ENCODE results near the gene CYP2A6. TPM values are rescaled to one million over a fixed set of nuclear protein-coding genes. Genes with fewer than 3 reads are reported as not detected.
A peak's percentile ranks its signal among the peaks of the same experiment; 100 is the strongest.

The CYP2A6 gene
- total RNA-seq, 1 experiment from 2014 or later, result 0.28 TPM

- Mint-ChIP-seq H3K9me3 (no peaks in the 10 kb centered on the region; a peak in 2 of 5 replicates), H3K4me3 (peak overlapping the region; percentile 50 to 74), H3K27me3 (ENCODE audit: low read depth) (peaks cover 6% of the 10 kb centered on the region), H3K4me1 (peaks cover 69 to 75% of the 10 kb centered on the region in 2 experiments), H3K36me3 (ENCODE audit: insufficient read depth in 1 of 3, low read depth in 3 of 3) (peaks cover 31 to 63% (median 50%) of the 10 kb centered on the region in 3 experiments; a peak in 6 of 7 replicates), H3K27ac (peak overlapping the region in 2 of 3 experiments; percentile 95 to 97; a peak in 4 of 7 replicates)
- peak; percentile 99 for DNase-seq
- no CpG with 5 or more reads among the region's 26 CpGs for WGBS (ENCODE audit: extremely low coverage, insufficient read length, low lambda C conversion rate)
- no peak overlapping the region for H2BK5ac ChIP-seq (ENCODE audit: insufficient read length, low read length)
- no peak overlapping the region for H4K91ac ChIP-seq (ENCODE audit: insufficient read length, low read depth, low read length)
- no peak overlapping the region for H2BK12ac ChIP-seq (ENCODE audit: insufficient read length, low read depth, low read length)
- no peaks in the 10 kb centered on the region for H3K9me3 ChIP-seq (ENCODE audit: control insufficient read depth, low read depth, low read length)
- no peak overlapping the region for H3K27ac ChIP-seq (ENCODE audit: insufficient read length, low read depth, low read length)
- H3K4ac ChIP-seq (ENCODE audit: low read depth, low read length), result no peak overlapping the region
- H3K56ac ChIP-seq (ENCODE audit: insufficient read length, low read depth, low read length), result no peak overlapping the region
- H3K23ac ChIP-seq (ENCODE audit: insufficient read length, low read depth, low read length), result no peak overlapping the region
- peaks cover 8% of the 10 kb centered on the region for H3K79me1 ChIP-seq (ENCODE audit: insufficient read depth, low read depth, low read length, poor library complexity, severe bottlenecking)
- H3K18ac ChIP-seq (ENCODE audit: insufficient read length, low read depth, low read length), result no peak overlapping the region
- H2BK120ac ChIP-seq (ENCODE audit: low read depth, low read length, poor library complexity, severe bottlenecking), result no peak overlapping the region
- peaks cover 5% of the 10 kb centered on the region for H3K23me2 ChIP-seq (ENCODE audit: insufficient read length, low read depth, low read length, poor library complexity, severe bottlenecking)
- peaks cover 4% of the 10 kb centered on the region for H4K20me1 ChIP-seq (ENCODE audit: control insufficient read depth, insufficient read depth, insufficient read length)
- TF ChIP-seq CTCF (conservative IDR thresholded peaks at IDR 0.05), result peak; percentile 97
- no peaks in the 10 kb centered on the region for H3K27me3 ChIP-seq (ENCODE audit: insufficient read depth, low read length)
- H2AFZ ChIP-seq (ENCODE audit: low read length), result no peak overlapping the region
- H2BK20ac ChIP-seq (ENCODE audit: low read depth, low read length, poor library complexity, severe bottlenecking), result no peak overlapping the region
- H3K79me2 ChIP-seq (ENCODE audit: insufficient read depth, low read length), result peaks cover 6% of the 10 kb centered on the region; the same call in 1 of the 2 replicates
- no peak overlapping the region for H3K14ac ChIP-seq (ENCODE audit: insufficient read depth, low read length)
- no peak overlapping the region for H4K5ac ChIP-seq (ENCODE audit: insufficient read length, low read depth, low read length)
- peak overlapping the region; percentile 7 for H3K4me2 ChIP-seq (ENCODE audit: insufficient read depth, insufficient read length, low read length)
- H4K8ac ChIP-seq (replicated peaks; ENCODE audit: insufficient read length, low read depth, low read length), result no peak overlapping the region
- no peak overlapping the region for H2AK5ac ChIP-seq (ENCODE audit: insufficient read length, low read length)
- no peak overlapping the region for H3T11ph ChIP-seq (ENCODE audit: low read length)
- H2BK15ac ChIP-seq (ENCODE audit: low read depth, low read length), result no peak overlapping the region
- peaks cover 15% of the 10 kb centered on the region for H3K4me1 ChIP-seq (ENCODE audit: insufficient read depth, low read length)
- H3K9ac ChIP-seq (ENCODE audit: extremely low read depth, insufficient read length, low read length), result no peak overlapping the region
Observed at GRCh38 chr19:40806423-40807146, 43.7 kb downstream of the CYP2A6 start.
